IPS-20b (cell line): ENCODE data around the gene HSD11B1L.
"Not testable (repeated sequence)": the region's sequence is repeated elsewhere in the genome, so short reads cannot be mapped to it uniquely, and the experiment has no call there.

Experiments used
- H3K27ac ChIP-seq: one replicate; pipeline ENCODE4 v1.5.1; 2013; ENCODE audit warnings: low read length
- H3K27me3 ChIP-seq: 2 replicates; pipeline ENCODE4 v1.6.1; 2013; ENCODE audit warnings: mild to moderate bottlenecking, low read length, inconsistent platforms; ENCODE audit not compliant: insufficient read depth
- H3K36me3 ChIP-seq: 2 replicates; pipeline ENCODE4 v1.6.1; 2013; ENCODE audit warnings: low read depth, mild to moderate bottlenecking, inconsistent platforms, low read length, moderate library complexity; ENCODE audit not compliant: insufficient read depth
- H3K4me1 ChIP-seq: 2 replicates; pipeline ENCODE4 v1.6.1; 2013; ENCODE audit warnings: mild to moderate bottlenecking, control low read depth, inconsistent platforms, low read length, moderate library complexity; ENCODE audit not compliant: insufficient read depth
- H3K4me3 ChIP-seq: 2 replicates; pipeline ENCODE4 v1.5.1; 2013; ENCODE audit warnings: mild to moderate bottlenecking, low read length, inconsistent platforms
- H3K9ac ChIP-seq: 2 replicates; pipeline ENCODE4 v1.6.1; 2013; ENCODE audit warnings: low read depth, mild to moderate bottlenecking, inconsistent platforms, low read length, moderate library complexity
- H3K9me3 ChIP-seq: 2 replicates; pipeline ENCODE4 v1.6.1; 2013; ENCODE audit warnings: mild to moderate bottlenecking, low read depth, low read length, inconsistent platforms; ENCODE audit not compliant: insufficient read depth

HSD11B1L gene

GRCh38 chr19:5697890-5698634 lies 17.2 kb downstream of the HSD11B1L start:
- Histone ChIP-seq H3K36me3 (peaks cover 76% of the 10 kb centered on the region), H3K9ac (no peak overlapping the region), H3K4me1 (no peaks in the 10 kb centered on the region), H3K9me3 (no peaks in the 10 kb centered on the region), H3K27me3 (no peaks in the 10 kb centered on the region), H3K4me3 (no peak overlapping the region), H3K27ac (no peak overlapping the region)

GRCh38 chr19:5698635-5699422 lies 18.0 kb downstream of the HSD11B1L start:
- H3K4me1 ChIP-seq = no peaks in the 10 kb centered on the region
- H3K9me3 ChIP-seq = no peaks in the 10 kb centered on the region
- no peak overlapping the region for H3K9ac ChIP-seq
- no peaks in the 10 kb centered on the region for H3K27me3 ChIP-seq
- H3K4me3 ChIP-seq = no peak overlapping the region
- H3K27ac ChIP-seq = no peak overlapping the region
- H3K36me3 ChIP-seq = peaks cover 76% of the 10 kb centered on the region

- Histone ChIP-seq H3K36me3 (peaks cover 76% of the 10 kb centered on the region), H3K9ac (no peak overlapping the region), H3K4me1 (no peaks in the 10 kb centered on the region), H3K4me3 (no peak overlapping the region), H3K27ac (no peak overlapping the region), H3K9me3 (no peaks in the 10 kb centered on the region), H3K27me3 (no peaks in the 10 kb centered on the region)
Measured at GRCh38 chr19:5700455-5701092, 19.7 kb downstream of the HSD11B1L start.

- not testable (repeated sequence) for H3K4me1 ChIP-seq, H3K9ac ChIP-seq, H3K9me3 ChIP-seq, H3K27me3 ChIP-seq, H3K27ac ChIP-seq, H3K4me3 ChIP-seq
- peaks cover 76% of the 10 kb centered on the region for H3K36me3 ChIP-seq
Measured at GRCh38 chr19:5702053-5702410, 21.2 kb downstream of the HSD11B1L start.

GRCh38 chr19:5703819-5704818 lies 23.3 kb downstream of the HSD11B1L start:
- H3K27me3 ChIP-seq = no peaks in the 10 kb centered on the region
- no peak overlapping the region for H3K4me3 ChIP-seq
- peaks cover 76% of the 10 kb centered on the region for H3K36me3 ChIP-seq
- no peak overlapping the region for H3K9ac ChIP-seq
- no peaks in the 10 kb centered on the region for H3K9me3 ChIP-seq
- H3K27ac ChIP-seq = no peak overlapping the region
- H3K4me1 ChIP-seq = no peaks in the 10 kb centered on the region

- Histone ChIP-seq H3K36me3 (peaks cover 70% of the 10 kb centered on the region), H3K9ac (no peak overlapping the region), H3K27ac (no peak overlapping the region), H3K9me3 (no peaks in the 10 kb centered on the region), H3K4me3 (no peak overlapping the region), H3K27me3 (no peaks in the 10 kb centered on the region), H3K4me1 (no peaks in the 10 kb centered on the region)
Measured at GRCh38 chr19:5705552-5705951, 24.7 kb downstream of the HSD11B1L start.

GRCh38 chr19:5706876-5707573 lies 26.2 kb downstream of the HSD11B1L start:
- H3K4me1 ChIP-seq = no peaks in the 10 kb centered on the region
- no peaks in the 10 kb centered on the region for H3K27me3 ChIP-seq
- H3K4me3 ChIP-seq = no peak overlapping the region
- no peak overlapping the region for H3K9ac ChIP-seq
- H3K27ac ChIP-seq = no peak overlapping the region
- H3K36me3 ChIP-seq = peaks cover 78% of the 10 kb centered on the region
- H3K9me3 ChIP-seq = no peaks in the 10 kb centered on the region

GRCh38 chr19:5707576-5708575 lies 27.0 kb downstream of the HSD11B1L start:
- Histone ChIP-seq H3K36me3 (peaks cover 86% of the 10 kb centered on the region), H3K27me3 (no peaks in the 10 kb centered on the region), H3K4me1 (no peaks in the 10 kb centered on the region), H3K4me3 (no peak overlapping the region), H3K9me3 (no peaks in the 10 kb centered on the region), H3K27ac (no peak overlapping the region), H3K9ac (no peak overlapping the region)

- Histone ChIP-seq H3K4me1 (no peaks in the 10 kb centered on the region), H3K27ac (no peak overlapping the region), H3K9ac (no peak overlapping the region), H3K36me3 (peaks cover 74% of the 10 kb centered on the region), H3K9me3 (no peaks in the 10 kb centered on the region), H3K27me3 (no peaks in the 10 kb centered on the region), H3K4me3 (no peak overlapping the region)
Measured at GRCh38 chr19:5711025-5711424, 30.2 kb downstream of the HSD11B1L start.

- Histone ChIP-seq H3K9ac (no peak overlapping the region), H3K27ac (no peak overlapping the region), H3K4me1 (no peaks in the 10 kb centered on the region), H3K36me3 (peaks cover 70% of the 10 kb centered on the region), H3K27me3 (no peaks in the 10 kb centered on the region), H3K9me3 (no peaks in the 10 kb centered on the region), H3K4me3 (no peak overlapping the region)
Measured at GRCh38 chr19:5711713-5712161, 30.9 kb downstream of the HSD11B1L start.
